NCI-H2196 treated with DMSO at 0.1 percent for 48 hours (cell line): ENCODE results near the gene CDKL5.

Experiments used
- DNase-seq: peaks from one replicate; lab custom pipeline; 2025; ENCODE audit not compliant: unreplicated experiment; lab: John Stamatoyannopoulos, UW

The CDKL5 gene

DNA sequence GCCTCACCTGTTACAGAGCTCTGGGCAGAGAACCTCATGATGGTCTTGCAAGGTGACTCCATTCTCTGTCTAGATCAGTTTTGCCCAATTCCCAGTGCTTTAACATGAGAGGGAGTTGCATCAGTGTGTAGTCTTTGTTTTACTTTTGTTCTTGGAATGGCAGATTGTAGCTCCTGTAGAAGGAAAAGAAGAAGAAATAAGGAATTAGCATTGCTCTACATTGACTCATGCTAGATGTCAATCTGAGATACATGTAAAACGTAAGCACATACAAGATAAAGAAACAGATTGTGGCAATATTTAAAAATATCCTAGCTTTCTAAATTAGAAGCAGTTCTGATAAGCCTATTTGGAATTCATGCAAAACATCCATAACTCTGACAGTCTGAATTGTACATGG is 266.0 kb downstream of the CDKL5 start:
- DNase-seq: no peak

DNA sequence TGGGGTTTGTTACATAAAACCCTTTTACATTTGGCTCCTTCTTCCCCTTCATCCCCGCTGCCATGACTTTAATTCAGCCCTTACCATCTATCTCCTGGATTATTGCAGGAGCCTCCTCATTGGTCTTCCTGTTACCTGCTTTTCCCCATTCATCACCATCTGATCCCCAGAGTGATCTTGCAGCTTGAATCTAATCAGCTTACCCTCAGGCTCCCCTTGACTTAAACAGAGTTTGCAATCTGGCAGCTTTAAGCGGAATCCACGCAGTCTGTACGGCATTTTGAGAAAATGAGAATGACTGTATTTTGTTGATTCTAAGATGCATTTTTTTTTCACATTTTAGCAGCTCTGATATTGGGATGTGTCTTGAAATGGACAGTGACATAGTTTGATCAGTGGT is 267.1 kb downstream of the CDKL5 start:
- no peak for DNase-seq

DNA sequence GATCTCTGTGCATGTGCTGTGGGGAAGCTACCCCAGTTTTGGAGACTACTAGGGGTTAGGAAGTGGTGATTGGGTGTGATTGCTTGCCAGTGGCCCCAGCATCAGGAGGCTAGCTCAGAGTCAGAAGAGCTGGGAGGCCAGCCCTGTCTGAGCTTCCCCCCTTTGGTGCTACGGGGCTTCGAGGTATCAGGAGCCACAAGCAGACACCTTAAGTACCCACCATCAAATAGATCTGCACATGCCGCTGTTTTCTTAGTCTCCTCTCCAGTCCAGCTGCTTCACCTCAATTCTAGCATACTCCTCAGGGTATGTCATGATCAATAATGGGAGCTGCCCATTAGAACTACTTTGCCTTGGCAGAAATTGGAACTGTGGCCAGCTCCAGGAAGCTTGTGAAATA is 271.2 kb downstream of the CDKL5 start:
- DNase-seq: no peak

DNA sequence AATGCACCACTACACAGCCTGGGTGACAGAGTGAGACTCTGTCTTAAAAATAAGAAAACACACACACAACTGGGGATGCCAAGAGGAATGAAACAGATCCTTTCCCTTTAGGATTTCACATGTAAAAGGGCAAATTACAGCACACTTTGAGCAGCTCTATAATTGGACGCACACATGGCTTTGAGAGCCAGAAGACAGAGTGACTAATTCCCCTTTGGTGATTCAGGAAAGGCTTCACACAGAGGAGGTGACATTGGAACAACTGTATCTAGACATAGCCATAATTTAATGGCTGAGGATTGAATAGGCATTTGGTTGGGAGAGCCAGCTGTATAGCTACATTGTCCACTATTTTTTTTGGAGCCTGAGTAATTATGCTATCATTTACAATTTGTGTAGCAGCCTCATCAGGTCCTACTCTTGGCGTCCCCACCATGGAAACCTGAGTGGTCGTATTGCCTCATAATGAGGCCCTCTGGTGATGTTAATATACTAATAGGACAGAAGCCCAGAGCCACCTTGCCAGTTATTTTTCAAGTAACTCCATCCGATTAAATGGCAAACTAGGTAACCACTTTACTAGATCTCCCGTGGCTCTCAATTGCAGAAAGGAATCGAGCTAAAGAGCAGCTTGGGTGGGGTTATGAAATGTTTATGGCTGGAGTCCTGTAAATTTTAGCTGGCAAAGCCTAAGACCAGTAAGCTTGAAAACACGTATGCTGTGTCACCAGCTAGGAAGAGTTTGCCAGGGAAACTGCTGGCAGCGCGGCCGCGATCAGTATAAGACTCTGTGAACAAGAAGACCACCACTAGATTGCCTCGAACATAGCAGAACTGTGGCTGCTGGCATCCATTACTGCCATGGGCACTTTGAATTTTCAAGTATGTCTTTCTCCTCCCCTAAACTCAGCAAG is 273.6 kb downstream of the CDKL5 start:
- DNase-seq: no peak

DNA sequence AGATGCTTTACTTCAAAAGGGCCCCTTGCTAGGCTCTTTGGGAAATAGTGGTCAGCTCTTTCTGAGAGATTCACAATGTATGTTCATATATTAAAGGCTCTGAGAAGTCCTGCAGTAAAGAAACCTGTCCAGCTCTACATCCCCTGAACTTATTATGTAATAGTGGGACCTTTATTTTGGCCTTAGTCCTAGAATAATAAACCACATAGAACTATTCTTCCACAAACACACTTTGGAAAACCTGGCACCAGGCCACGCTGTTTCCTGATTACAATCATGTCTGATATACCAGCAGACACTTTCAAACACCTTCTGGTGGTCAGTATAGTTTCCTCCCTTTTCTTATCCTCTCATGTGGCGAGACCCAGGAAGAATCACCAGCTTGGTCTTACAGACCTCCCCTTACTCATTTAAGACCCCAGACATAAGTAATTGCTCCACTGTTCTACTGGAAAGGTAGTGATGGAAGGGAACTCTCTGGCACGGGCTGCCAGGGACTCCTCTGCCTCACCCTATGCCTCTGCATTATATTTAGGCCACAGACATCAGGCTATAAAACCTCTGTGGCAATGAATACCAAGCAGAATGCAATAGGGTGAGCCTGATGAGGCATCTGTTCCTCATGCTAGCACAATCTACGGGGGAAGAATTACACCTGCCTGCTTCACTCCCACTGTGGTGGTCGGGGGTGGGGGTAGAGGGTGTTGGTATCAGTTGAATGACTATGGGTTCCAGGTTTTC is 276.4 kb downstream of the CDKL5 start:
- no peak for DNase-seq

DNA sequence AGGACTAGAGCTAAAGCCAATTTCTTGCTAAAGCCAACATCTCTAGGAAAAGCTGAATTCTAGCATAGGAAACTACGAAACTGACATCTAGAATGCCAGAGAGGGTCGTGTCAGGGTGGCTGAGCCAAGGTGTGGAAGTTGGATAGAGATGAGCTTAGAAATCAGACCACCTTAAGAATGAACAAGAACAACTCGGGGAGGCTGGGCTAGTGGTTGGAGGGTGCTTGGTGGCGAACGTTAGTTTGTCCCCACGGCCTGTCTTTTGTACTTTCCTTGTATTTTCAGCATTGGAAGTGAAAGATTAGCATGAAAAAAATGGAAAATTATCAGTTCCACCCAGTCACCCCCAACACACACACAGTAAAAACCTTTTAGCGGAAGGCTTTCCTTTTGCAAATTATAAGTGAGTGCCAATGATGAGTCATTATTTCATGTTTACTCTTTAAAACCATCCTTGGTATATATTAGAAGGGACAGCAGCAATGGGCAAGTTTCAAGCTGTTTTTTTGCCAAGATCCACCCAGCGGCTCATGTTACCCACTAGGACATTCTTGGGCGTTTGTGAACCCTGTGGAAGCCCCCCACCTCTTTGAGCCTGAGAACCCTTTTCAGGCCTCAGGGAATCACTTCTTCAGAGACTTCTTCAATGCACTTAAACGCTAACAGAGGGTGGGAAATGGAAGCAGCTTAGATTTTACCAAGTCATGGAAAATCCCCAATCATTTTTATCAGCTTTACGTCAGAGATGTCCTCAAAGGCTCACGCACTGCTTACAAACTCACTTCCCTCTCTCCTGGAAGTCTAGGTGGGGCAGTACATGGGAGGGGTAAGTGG is 277.2 kb downstream of the CDKL5 start:
- DNase-seq: no peak
